Activated CD4-positive, alpha-beta memory T cell treated with anti-CD3 and anti-CD28 coated beads for 36 hours (primary cell): ENCODE data around the gene CHST12. TPM values are rescaled to one million over a fixed set of nuclear protein-coding genes. Genes with fewer than 3 reads are reported as not detected.

Experiments used
- CTCF ChIA-PET: fragments of 350-600 bp; sonication (Branson Sonifier 250); formaldehyde crosslinking; loops from one replicate; lab custom pipeline; 2021; ENCODE audit warnings: antibody characterized with exemption, inconsistent platforms; lab: Charles Lee
- POLR2A ChIA-PET: fragments of 350-600 bp; sonication (Branson Sonifier 250); formaldehyde crosslinking; loops from one replicate; lab custom pipeline; 2021; ENCODE audit warnings: antibody characterized with exemption; lab: Charles Lee
- DNase-seq: peaks from one replicate; pipeline ENCODE4 v3.0.0-alpha.2; 2020
- H3K27ac Mint-ChIP-seq: one replicate; pipeline ENCODE4 v1.8.0; 2021; ENCODE audit warnings: mixed read lengths
- H3K27me3 Mint-ChIP-seq: one replicate; pipeline ENCODE4 v1.8.0; 2021; ENCODE audit warnings: mixed read lengths
- H3K36me3 Mint-ChIP-seq: one replicate; pipeline ENCODE4 v1.8.0; 2021; ENCODE audit warnings: mixed read lengths
- H3K4me1 Mint-ChIP-seq: one replicate; pipeline ENCODE4 v1.8.0; 2021; ENCODE audit warnings: low read depth, mixed read lengths
- H3K4me3 Mint-ChIP-seq: one replicate; pipeline ENCODE4 v1.8.0; 2021; ENCODE audit warnings: mild to moderate bottlenecking, mixed read lengths
- H3K9me3 Mint-ChIP-seq: one replicate; pipeline ENCODE4 v1.8.0; 2021; ENCODE audit warnings: mixed read lengths
- intact Hi-C: fragments of 100-400 bp; cut with micrococcal nuclease; formaldehyde crosslinking; loops from one replicate; pipeline ENCODE4 v1.15.1; 2023
- total RNA-seq, 2 experiments: library from RNA; stranded (reverse); gene quantifications; one replicate each; pipeline ENCODE4 v1.2.3, GENCODE V29; 2021

CHST12 gene
- total RNA-seq, 2 experiments from 2014 or later = 3.7 to 3.9 TPM

- CTCF ChIA-PET = interaction anchor here (0.9 kb wide), 1 partner anchor 10 kb away, joined by 3 read pairs; no protein-coding TSS in a partner anchor
- Mint-ChIP-seq H3K9me3 (no peaks in the 10 kb centered on the region), H3K36me3 (no peaks in the 10 kb centered on the region), H3K4me1 (no peaks in the 10 kb centered on the region), H3K27ac (no peak overlapping the region), H3K27me3 (no peaks in the 10 kb centered on the region), H3K4me3 (no peak overlapping the region)
- POLR2A ChIA-PET = no interaction called here
- intact Hi-C loops = no loop called here
- DNase-seq = no peak
Measured at GRCh38 chr7:2441430-2442058, 38.1 kb downstream of the CHST12 start.

- ChIA-PET CTCF (no interaction called here), POLR2A (no interaction called here)
- Mint-ChIP-seq H3K36me3 (no peaks in the 10 kb centered on the region), H3K27ac (no peak overlapping the region), H3K27me3 (no peaks in the 10 kb centered on the region), H3K4me1 (no peaks in the 10 kb centered on the region), H3K9me3 (no peaks in the 10 kb centered on the region), H3K4me3 (no peak overlapping the region)
- intact Hi-C loops = no loop called here
- DNase-seq = no peak
Measured at GRCh38 chr7:2443491-2443890, 40.1 kb downstream of the CHST12 start.

GRCh38 chr7:2444476-2444875 lies 41.1 kb downstream of the CHST12 start:
- ChIA-PET CTCF (no interaction called here), POLR2A (no interaction called here)
- Mint-ChIP-seq H3K27ac (no peak overlapping the region), H3K4me3 (no peak overlapping the region), H3K36me3 (no peaks in the 10 kb centered on the region), H3K9me3 (no peaks in the 10 kb centered on the region), H3K27me3 (no peaks in the 10 kb centered on the region), H3K4me1 (no peaks in the 10 kb centered on the region)
- intact Hi-C loops = no loop called here
- DNase-seq = no peak

GRCh38 chr7:2445047-2445446 lies 41.6 kb downstream of the CHST12 start:
- DNase-seq = no peak

GRCh38 chr7:2445898-2446555 lies 42.6 kb downstream of the CHST12 start:
- ChIA-PET POLR2A (no interaction called here), CTCF (no interaction called here)
- Mint-ChIP-seq H3K9me3 (no peaks in the 10 kb centered on the region), H3K27me3 (no peaks in the 10 kb centered on the region), H3K27ac (no peak overlapping the region), H3K36me3 (no peaks in the 10 kb centered on the region), H3K4me3 (no peak overlapping the region), H3K4me1 (no peaks in the 10 kb centered on the region)
- intact Hi-C loops = no loop called here
- no peak for DNase-seq

More at GRCh38 chr7:2445047-2445446, 41.6 kb downstream of the CHST12 start:
- Mint-ChIP-seq H3K9me3 (no peaks in the 10 kb centered on the region), H3K36me3 (no peaks in the 10 kb centered on the region), H3K4me3 (no peak overlapping the region), H3K27me3 (no peaks in the 10 kb centered on the region), H3K4me1 (no peaks in the 10 kb centered on the region), H3K27ac (no peak overlapping the region)
- intact Hi-C loops = no loop called here
- CTCF ChIA-PET = no interaction called here
- POLR2A ChIA-PET = no interaction called here

GRCh38 chr7:2446676-2447075 lies 43.3 kb downstream of the CHST12 start:
- intact Hi-C loops = no loop called here
- Mint-ChIP-seq H3K27me3 (no peaks in the 10 kb centered on the region), H3K4me3 (no peak overlapping the region), H3K27ac (no peak overlapping the region), H3K36me3 (no peaks in the 10 kb centered on the region), H3K9me3 (no peaks in the 10 kb centered on the region), H3K4me1 (peaks cover 2% of the 10 kb centered on the region)
- ChIA-PET CTCF (no interaction called here), POLR2A (no interaction called here)
- DNase-seq = no peak

GRCh38 chr7:2450198-2451107 lies 47.0 kb downstream of the CHST12 start:
- no peaks in the 10 kb centered on the region for H3K36me3 Mint-ChIP-seq
- no peaks in the 10 kb centered on the region for H3K27me3 Mint-ChIP-seq
- H3K4me1 Mint-ChIP-seq = peaks cover 7% of the 10 kb centered on the region
- H3K27ac Mint-ChIP-seq = no peak overlapping the region
- CTCF ChIA-PET = interaction anchor here (0.6 to 7.9 kb wide), 25 partner anchors 9 to 260 kb away, joined by 3 to 140 read pairs (median 4); partner anchors contain the start of gene TTYH3
- POLR2A ChIA-PET = interaction anchor here (1.8 kb wide), 1 partner anchor 20 kb away, joined by 5 read pairs; no protein-coding TSS in a partner anchor
- intact Hi-C loops = loop anchor here (1.0 to 2.0 kb wide), 2 partner anchors 19 to 230 kb away; no protein-coding TSS in a partner anchor
- no peak overlapping the region for H3K4me3 Mint-ChIP-seq
- H3K9me3 Mint-ChIP-seq = no peaks in the 10 kb centered on the region
- DNase-seq = no peak

- peak overlapping the region; percentile 46 for H3K4me3 Mint-ChIP-seq
- peak; percentile 87 for DNase-seq
- H3K27ac Mint-ChIP-seq = no peak overlapping the region
- H3K27me3 Mint-ChIP-seq = no peaks in the 10 kb centered on the region
- H3K9me3 Mint-ChIP-seq = no peaks in the 10 kb centered on the region
- H3K4me1 Mint-ChIP-seq = peaks cover 7% of the 10 kb centered on the region
- H3K36me3 Mint-ChIP-seq = no peaks in the 10 kb centered on the region
- CTCF ChIA-PET = interaction anchor here (0.6 to 7.9 kb wide), 31 partner anchors 8 to 268 kb away, joined by 3 to 140 read pairs (median 4); partner anchors contain the start of genes CHST12 and TTYH3
- POLR2A ChIA-PET = interaction anchor here (1.8 kb wide), 1 partner anchor 19 kb away, joined by 5 read pairs; no protein-coding TSS in a partner anchor
- intact Hi-C loops = loop anchor here (1.0 to 2.0 kb wide), 2 partner anchors 18 to 229 kb away; no protein-coding TSS in a partner anchor
Measured at GRCh38 chr7:2451171-2452073, 48.0 kb downstream of the CHST12 start.

- Mint-ChIP-seq H3K4me1 (peaks cover 7% of the 10 kb centered on the region), H3K36me3 (no peaks in the 10 kb centered on the region), H3K9me3 (no peaks in the 10 kb centered on the region), H3K4me3 (peak overlapping the region; percentile 46), H3K27me3 (no peaks in the 10 kb centered on the region), H3K27ac (no peak overlapping the region)
- DNase-seq = peak; percentile 35
- intact Hi-C loops = no loop called here
- CTCF ChIA-PET = interaction anchor here (0.8 to 7.9 kb wide), 19 partner anchors 11 to 267 kb away, joined by 3 to 140 read pairs (median 4); partner anchors contain the start of gene CHST12
- POLR2A ChIA-PET = interaction anchor here (1.8 kb wide), 1 partner anchor 18 kb away, joined by 5 read pairs; no protein-coding TSS in a partner anchor
Measured at GRCh38 chr7:2452074-2452507, 48.7 kb downstream of the CHST12 start.

- DNase-seq = no peak
- Mint-ChIP-seq H3K4me1 (peaks cover 8% of the 10 kb centered on the region), H3K27me3 (no peaks in the 10 kb centered on the region), H3K4me3 (no peak overlapping the region), H3K36me3 (no peaks in the 10 kb centered on the region), H3K27ac (no peak overlapping the region), H3K9me3 (no peaks in the 10 kb centered on the region)
- ChIA-PET POLR2A (interaction anchor here (1.8 kb wide), 1 partner anchor 18 kb away, joined by 5 read pairs; no protein-coding TSS in a partner anchor), CTCF (interaction anchor here (0.9 to 7.9 kb wide), 10 partner anchors 16 to 263 kb away, joined by 3 to 140 read pairs (median 4); partner anchors contain the start of gene CHST12)
- intact Hi-C loops = no loop called here
Measured at GRCh38 chr7:2452643-2453270, 49.3 kb downstream of the CHST12 start.
